IMR-90 (cell line): ENCODE measurements around the gene CHCHD1. TPM values are rescaled to one million over a fixed set of nuclear protein-coding genes. Genes with fewer than 3 reads are reported as not detected.

Source experiments
- ATAC-seq: fragments of 200-7000 bp; cut with Tn5 transposase; 2 replicates; pipeline ENCODE4 v1.9.1; 2020; ENCODE audit warnings: low read depth, mild to moderate bottlenecking, moderate library complexity
- BruUV-seq: library from RNA; stranded (reverse); fragments of 400-500 nt; replicated peaks from 2 replicates; lab custom pipeline; 2021; lab: Mats Ljungman, UMichigan
- CTCF ChIA-PET: fragments of 300-600 bp; formaldehyde crosslinking; extraction: SDS; loops from one replicate; lab custom pipeline; 2021; ENCODE audit warnings: antibody characterized with exemption; lab: Yijun Ruan, JAX
- POLR2A ChIA-PET: fragments of 300-600 bp; sonication (Branson Sonifier 250); formaldehyde crosslinking; loops from one replicate; lab custom pipeline; 2022; ENCODE audit warnings: antibody characterized with exemption; ENCODE audit not compliant: unreplicated experiment; lab: Charles Lee
- DNase-seq: peaks from one replicate; pipeline ENCODE4 v3.0.0; 2013
- H2AFZ ChIP-seq: replicated peaks from 2 replicates; pipeline ENCODE3; 2013; ENCODE audit warnings: low read length, mild to moderate bottlenecking; ENCODE audit not compliant: poor library complexity
- H2AK5ac ChIP-seq: 2 replicates; pipeline ENCODE4 v1.6.1; 2013; ENCODE audit warnings: low read depth, low read length, inconsistent platforms
- H2AK9ac ChIP-seq: replicated peaks from 2 replicates; pipeline ENCODE3; 2013; ENCODE audit warnings: mild to moderate bottlenecking, low read depth, low read length, moderate library complexity; ENCODE audit not compliant: poor library complexity
- H2BK120ac ChIP-seq: 2 replicates; pipeline ENCODE4 v1.6.1; 2013; ENCODE audit warnings: low read depth, low read length, inconsistent platforms
- H2BK15ac ChIP-seq: 3 replicates; pipeline ENCODE4 v1.6.1; 2013; ENCODE audit warnings: low read depth, low read length, inconsistent platforms
- H2BK20ac ChIP-seq: 2 replicates; pipeline ENCODE4 v1.6.1; 2013; ENCODE audit warnings: low read depth, mild to moderate bottlenecking, inconsistent platforms, low read length, moderate library complexity
- H2BK5ac ChIP-seq: 2 replicates; pipeline ENCODE4 v1.6.1; 2013; ENCODE audit warnings: mild to moderate bottlenecking, low read depth, low read length, inconsistent platforms; ENCODE audit not compliant: poor library complexity, severe bottlenecking
- H3K14ac ChIP-seq: replicated peaks from 2 replicates; pipeline ENCODE4 v1.6.1; 2013; ENCODE audit warnings: low read depth, low read length, inconsistent platforms
- H3K18ac ChIP-seq: 2 replicates; pipeline ENCODE4 v1.6.1; 2013; ENCODE audit warnings: low read depth, low read length, control low read depth
- H3K23ac ChIP-seq: 2 replicates; pipeline ENCODE4 v1.6.1; 2013; ENCODE audit warnings: low read depth, low read length, inconsistent platforms
- H3K27ac ChIP-seq: 2 replicates; pipeline ENCODE4 v1.5.1; 2013; ENCODE audit warnings: mild to moderate bottlenecking, control low read depth, low read length; ENCODE audit not compliant: insufficient read depth
- H3K27me3 ChIP-seq: 2 replicates; pipeline ENCODE4 v1.6.1; 2013; ENCODE audit warnings: low read length; ENCODE audit not compliant: control insufficient read depth, insufficient read depth
- H3K36me3 ChIP-seq: 2 replicates; pipeline ENCODE4 v1.6.1; 2013; ENCODE audit warnings: low read length, mixed read lengths; ENCODE audit not compliant: control insufficient read depth, insufficient read depth
- H3K4ac ChIP-seq: 2 replicates; pipeline ENCODE4 v1.6.1; 2013; ENCODE audit warnings: low read depth, low read length, inconsistent platforms
- H3K4me1 ChIP-seq: 2 replicates; pipeline ENCODE4 v1.6.1; 2013; ENCODE audit warnings: low read length, mixed read lengths; ENCODE audit not compliant: control insufficient read depth, insufficient read depth
- H3K4me2 ChIP-seq: 2 replicates; pipeline ENCODE4 v1.6.1; 2013; ENCODE audit warnings: low read depth, mild to moderate bottlenecking, control low read depth, low read length, moderate library complexity
- H3K4me3 ChIP-seq: 2 replicates; pipeline ENCODE4 v1.5.1; 2013; ENCODE audit warnings: low read depth, mild to moderate bottlenecking, control low read depth, low read length, moderate library complexity; ENCODE audit not compliant: insufficient read depth
- H3K56ac ChIP-seq: 2 replicates; pipeline ENCODE4 v1.6.1; 2013; ENCODE audit warnings: low read length, inconsistent platforms; ENCODE audit not compliant: insufficient read depth; ENCODE audit errors: extremely low read depth
- H3K79me1 ChIP-seq, 2 experiments: 2 replicates each; pipeline ENCODE4 v1.6.1; 2013; ENCODE audit warnings: low read length in 2 of 2, inconsistent platforms in 1 of 2, low read depth in 1 of 2
- H3K9ac ChIP-seq: 2 replicates; pipeline ENCODE4 v1.6.1; 2013; ENCODE audit warnings: low read depth, low read length, control low read depth
- H3K9me1 ChIP-seq: 2 replicates; pipeline ENCODE4 v1.6.1; 2013; ENCODE audit warnings: low read length, inconsistent platforms; ENCODE audit not compliant: insufficient read depth
- H3K9me3 ChIP-seq: 2 replicates; pipeline ENCODE4 v1.6.1; 2013; ENCODE audit warnings: low read length; ENCODE audit not compliant: control insufficient read depth, insufficient read depth
- H4K20me1 ChIP-seq: 2 replicates; pipeline ENCODE4 v1.6.1; 2013; ENCODE audit warnings: low read length, inconsistent platforms; ENCODE audit not compliant: insufficient read depth
- H4K5ac ChIP-seq: 2 replicates; pipeline ENCODE4 v1.6.1; 2013; ENCODE audit warnings: mild to moderate bottlenecking, low read depth, low read length, control low read depth
- H4K8ac ChIP-seq, 2 experiments: 2 replicates each; pipeline ENCODE4 v1.6.1; 2013; ENCODE audit warnings: low read depth in 2 of 2, low read length in 2 of 2, control low read depth in 1 of 2, inconsistent platforms in 1 of 2
- H4K91ac ChIP-seq: 2 replicates; pipeline ENCODE4 v1.6.1; 2013; ENCODE audit warnings: low read depth, low read length, inconsistent platforms; ENCODE audit not compliant: insufficient read depth
- BHLHE40 ChIP-seq: fragments of 150-350 bp; IDR thresholded peaks from 2 replicates; pipeline ENCODE4 v1.6.1; 2016; ENCODE audit warnings: mild to moderate bottlenecking, low read depth, low read length
- CEBPB ChIP-seq: IDR thresholded peaks from 2 replicates; pipeline ENCODE4 v1.6.1; 2012; ENCODE audit warnings: low read depth, low read length, improper control_type of control experiment
- FOS ChIP-seq: fragments of 150-350 bp; IDR thresholded peaks from 2 replicates; pipeline ENCODE4 v1.6.1; 2016; ENCODE audit warnings: low read depth, low read length
- NFE2L2 ChIP-seq: fragments of 150-350 bp; IDR thresholded peaks from 2 replicates; pipeline ENCODE4 v1.6.1; 2016; ENCODE audit warnings: low read depth, mild to moderate bottlenecking, low read length
- RAD21 ChIP-seq: IDR thresholded peaks from 2 replicates; pipeline ENCODE4 v1.6.1; 2012; ENCODE audit warnings: low read length, improper control_type of control experiment
- RFX5 ChIP-seq: IDR thresholded peaks from 2 replicates; pipeline ENCODE4 v1.8.0; 2012; ENCODE audit warnings: low read depth, mild to moderate bottlenecking, low read length, moderate library complexity
- USF2 ChIP-seq: fragments of 150-350 bp; IDR thresholded peaks from 2 replicates; pipeline ENCODE4 v1.6.1; 2017; ENCODE audit warnings: mild to moderate bottlenecking, antibody characterized with exemption, low read length, low read depth
- WGBS, 2 experiments: methylation state at CpG; one replicate each; pipeline versions ENCODE4 v1.1.5 to v1.1.7; 2013; ENCODE audit warnings: missing lambda C conversion rate in 2 of 2; ENCODE audit not compliant: insufficient read length in 1 of 2; ENCODE audit errors: extremely low coverage in 2 of 2; 5-methylcytosine and 5-hydroxymethylcytosine counted together
- dilution Hi-C: fragments of 300-500 bp; cut with HindIII; formaldehyde crosslinking; loops from one replicate; pipeline ENCODE4 v1.14.3; 2018; ENCODE audit warnings: low sequenced_read_pairs; ENCODE audit not compliant: unreplicated experiment
- in situ Hi-C: fragments of 300-500 bp; cut with MboI; formaldehyde crosslinking; loops from 3 replicates; pipeline ENCODE4 v1.14.3; 2019; ENCODE audit warnings: low sequenced_read_pairs, inconsistent platforms, mixed read lengths
- intact Hi-C: fragments of 100-400 bp; cut with micrococcal nuclease; formaldehyde crosslinking; loops from 2 replicates; pipeline ENCODE4 v1.10.0; 2022
- polyA plus RNA-seq, 3 experiments: library from polyadenylated mRNA; depleted of rRNA; stranded (reverse); fragments of >200 nt; gene quantifications; 2 replicates each; pipeline ENCODE4 v1.2.3, GENCODE V29; 2012; ENCODE audit warnings: low replicate concordance in 1 of 3
- total RNA-seq: library from RNA; depleted of rRNA; stranded (reverse); fragments of >200 nt; gene quantifications from 2 replicates; pipeline ENCODE4 v1.2.3, GENCODE V29; 2012

The CHCHD1 gene
- total and polyA plus RNA-seq, 2 of the 4 experiments (the other 2 are of a cell fraction) = 11.5 to 21.0 TPM

- Histone ChIP-seq H3K79me1 (peaks cover 18 to 55% of the 10 kb centered on the region in 2 experiments), H2AK5ac (no peak overlapping the region), H3K23ac (no peak overlapping the region), H2BK20ac (no peak overlapping the region), H3K9ac (no peak overlapping the region), H3K4me3 (no peak overlapping the region), H2AFZ (no peak overlapping the region), H3K4ac (no peak overlapping the region), H4K8ac (no peak overlapping the region), H3K9me1 (peaks cover 13% of the 10 kb centered on the region; the same call in 1 of the 2 replicates), H2BK120ac (no peak overlapping the region), H3K36me3 (peaks cover 51% of the 10 kb centered on the region), H3K27me3 (no peaks in the 10 kb centered on the region), H3K56ac (no peak overlapping the region), H2AK9ac (no peak overlapping the region), H3K4me1 (peaks cover 3% of the 10 kb centered on the region; the same call in 1 of the 2 replicates), H2BK5ac (no peak overlapping the region), H3K14ac (no peak overlapping the region), H4K5ac (no peak overlapping the region), H3K18ac (no peak overlapping the region), H4K20me1 (peaks cover 37% of the 10 kb centered on the region), H3K9me3 (no peaks in the 10 kb centered on the region), H3K27ac (no peak overlapping the region), H2BK15ac (no peak overlapping the region), H4K91ac (no peak overlapping the region), H3K4me2 (no peak overlapping the region)
- 92% methylated on average over 8 of the region's 17 CpGs; no CpG with 5 or more reads in 1 of the 2 experiments for WGBS, 2 experiments
- TF ChIP-seq USF2 = no peak
- TF ChIP-seq CEBPB = no peak
- TF ChIP-seq RFX5 = no peak
- no peak for TF ChIP-seq BHLHE40
- no peak for TF ChIP-seq FOS
- no peak for TF ChIP-seq NFE2L2
- no peak for TF ChIP-seq RAD21
- POLR2A ChIA-PET = no interaction called here
- CTCF ChIA-PET = no interaction called here
- BruUV-seq = no TSS peak
- intact Hi-C loops = no loop called here
- DNase-seq (no peak), ATAC-seq (no peak)
- dilution Hi-C loops = no loop called here
- in situ Hi-C loops = no loop called here
Measured at GRCh38 chr10:73788864-73789658, 7.2 kb downstream of the CHCHD1 start.
